ENCODE measurements around the gene ACAP1.
A peak's percentile ranks its signal among the peaks of the same experiment; 100 is the strongest.

The ACAP1 gene

GRCh38 chr17:7313088-7313889 is 23.0 kb upstream of the ACAP1 start:
- DNase-seq (ENCODE audit: low spot score), result no peak
- TF ChIP-seq CTCF (IDR thresholded peaks at IDR 0.05; ENCODE audit: extremely low read depth, missing control alignments), result no peak

DNA sequence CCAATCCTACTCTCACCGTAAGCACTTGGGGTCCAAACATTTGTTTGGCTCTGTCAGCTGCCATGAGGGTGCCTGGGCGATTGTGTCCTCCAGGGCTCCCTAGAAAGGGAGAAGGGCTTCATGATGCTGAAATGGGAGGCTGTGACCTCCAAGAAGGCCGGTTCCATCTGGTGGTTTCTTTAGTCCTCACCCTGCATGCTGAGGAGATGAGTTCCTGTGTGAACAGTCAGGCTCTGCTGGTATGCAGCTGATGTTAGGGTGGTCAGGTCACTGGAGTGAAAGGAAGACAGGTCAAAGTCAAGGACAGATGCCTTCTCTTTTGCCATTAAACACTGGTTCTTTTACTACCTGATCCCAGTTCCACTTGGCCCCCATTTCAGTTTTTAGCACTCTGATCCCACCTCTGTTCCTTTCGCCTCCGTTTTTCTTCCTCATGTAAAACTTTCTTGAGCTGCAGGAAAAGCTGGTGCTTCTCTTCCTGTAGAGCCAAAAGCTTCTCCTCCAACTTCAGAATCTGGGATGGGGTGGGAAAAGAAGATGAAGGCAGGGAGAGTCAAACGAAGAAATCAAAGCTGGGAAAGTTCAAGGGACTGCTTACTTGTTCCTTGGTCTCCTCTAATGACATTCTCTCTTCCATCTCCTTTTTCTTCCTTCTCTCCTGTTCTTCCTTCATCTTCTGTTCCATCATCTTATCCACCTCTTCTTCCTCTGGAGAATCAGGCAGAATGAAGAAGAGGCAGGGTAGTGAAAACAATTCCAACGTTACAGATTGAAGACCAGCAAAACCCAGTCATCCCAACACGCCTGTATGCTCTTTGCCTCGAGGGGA is 22.2 kb upstream of the ACAP1 start:
- DNase-seq (ENCODE audit: low spot score), result no peak

DNA sequence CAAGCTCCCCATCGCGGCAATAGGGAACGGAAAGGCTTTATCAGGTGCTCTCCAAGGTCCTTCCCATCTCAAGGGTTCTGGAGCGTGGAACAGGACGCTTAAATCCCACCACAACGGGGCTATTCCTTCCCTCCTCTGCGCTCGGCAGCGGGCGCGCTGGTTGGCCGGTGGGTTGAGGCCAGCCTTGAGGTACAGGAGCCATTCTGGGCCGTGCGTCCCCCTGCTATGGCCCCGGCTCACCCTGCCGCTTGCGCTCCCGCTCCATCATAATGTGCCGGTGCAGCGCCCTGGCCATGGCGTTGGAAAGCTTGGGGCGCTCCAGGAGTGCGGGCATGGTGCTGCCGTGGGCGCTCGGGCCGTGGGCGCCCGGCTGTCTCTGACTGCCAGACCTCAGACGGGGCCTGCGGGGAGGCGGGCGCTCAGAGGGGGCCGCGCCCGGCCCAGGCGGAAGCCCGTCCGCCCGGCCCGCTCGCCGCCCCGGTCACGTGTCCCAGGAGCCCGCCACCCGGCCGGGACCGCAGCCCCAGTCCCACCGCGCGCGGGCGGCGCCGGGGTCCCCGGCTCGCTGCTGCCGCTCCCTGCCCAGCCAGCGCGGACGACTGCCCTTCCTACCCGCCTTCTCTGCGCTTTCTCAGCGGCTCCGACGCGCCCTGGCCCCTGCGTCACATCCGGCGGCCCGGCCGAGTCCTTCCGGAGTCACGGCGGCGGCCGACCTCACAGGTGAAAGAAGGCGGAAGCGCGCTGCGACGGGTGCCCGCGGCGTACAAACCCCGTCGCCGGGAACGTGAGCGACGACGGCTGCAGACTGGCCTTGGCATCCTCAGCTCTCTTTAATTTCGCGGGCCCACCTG is 21.4 kb upstream of the ACAP1 start, which contains the start of gene GPS2:
TSS of gene GPS2 (minus strand) at position 642 of the 851 bp plus-strand sequence. CDS start at position 334, 308 bp downstream.
- no peak for TF ChIP-seq CTCF (IDR thresholded peaks at IDR 0.05; ENCODE audit: extremely low read depth, missing control alignments)
- DNase-seq (ENCODE audit: low spot score), result peak; percentile 97

More for the DNA sequence above, 22.2 kb upstream of the ACAP1 start:
- no peak for TF ChIP-seq CTCF (IDR thresholded peaks at IDR 0.05; ENCODE audit: extremely low read depth, missing control alignments)

- no peak for DNase-seq (ENCODE audit: low spot score)
- no peak for TF ChIP-seq CTCF (IDR thresholded peaks at IDR 0.05; ENCODE audit: extremely low read depth, missing control alignments)
Measured at GRCh38 chr17:7315570-7316235, 20.6 kb upstream of the ACAP1 start.

- DNase-seq (ENCODE audit: low spot score), result no peak
- TF ChIP-seq CTCF (IDR thresholded peaks at IDR 0.05; ENCODE audit: extremely low read depth, missing control alignments), result no peak
Measured at GRCh38 chr17:7317161-7317803, 19.0 kb upstream of the ACAP1 start.

DNA sequence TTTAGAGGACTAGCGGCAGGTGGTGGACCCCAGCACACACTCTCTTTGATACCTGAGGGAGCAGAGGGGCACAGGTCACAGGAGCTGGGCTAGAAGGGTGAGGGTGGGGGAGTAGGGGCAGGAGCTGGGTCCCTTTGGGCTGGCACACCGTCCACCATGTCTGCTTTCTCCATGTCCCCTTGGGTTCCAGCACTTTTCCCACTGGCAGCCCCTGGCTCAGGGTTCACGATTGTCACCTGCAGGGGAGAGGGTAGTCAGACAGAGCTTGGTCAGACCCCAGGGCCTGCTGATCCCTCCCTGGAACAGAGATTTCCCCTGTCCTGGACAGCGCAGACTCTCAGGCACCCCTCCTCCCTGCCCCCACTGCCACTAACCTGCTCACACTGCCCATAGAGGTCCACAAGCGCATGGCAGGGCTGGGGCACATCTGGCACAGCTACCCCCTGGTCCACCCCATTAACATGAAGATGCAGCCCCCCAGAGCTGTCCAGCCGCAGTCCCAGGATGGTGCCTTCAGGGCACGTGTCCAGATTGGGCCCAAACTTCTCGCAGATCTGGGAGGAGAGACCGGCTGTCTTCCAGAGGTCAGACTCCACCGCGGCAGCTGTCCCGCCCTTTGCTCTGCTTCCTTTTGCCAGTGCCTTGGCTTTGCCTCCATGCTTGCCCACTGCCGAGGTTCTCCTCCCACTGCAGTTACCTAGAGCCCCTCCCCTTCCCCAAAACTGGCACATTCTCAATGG is 18.0 kb upstream of the ACAP1 start:
- no peak for DNase-seq (ENCODE audit: low spot score)
- no peak for TF ChIP-seq CTCF (IDR thresholded peaks at IDR 0.05; ENCODE audit: extremely low read depth, missing control alignments)
